ENCODE measurements around the gene NXNL2.

Gene NXNL2

GRCh38 chr9:88544245-88544644 is 9.3 kb downstream of the NXNL2 start:
- no peak overlapping the region for H3K4me3 ChIP-seq (IDR thresholded peaks at IDR 0.05; ENCODE audit: insufficient read depth, low read depth, low read length)
- H3K27me3 ChIP-seq (ENCODE audit: insufficient read depth, low read depth): no peaks in the 10 kb centered on the region
- H3K27ac ChIP-seq: no peak overlapping the region
- TF ChIP-seq CTCF (conservative IDR thresholded peaks at IDR 0.05; ENCODE audit: low read depth, low read length): no peak
- no peak overlapping the region for H2AFZ ChIP-seq (ENCODE audit: low read depth)
- no peaks in the 10 kb centered on the region for H3K79me2 ChIP-seq (ENCODE audit: insufficient read depth, low read depth)
- H3K9ac ChIP-seq: no peak overlapping the region
- no peaks in the 10 kb centered on the region for H3K36me3 ChIP-seq (ENCODE audit: insufficient read depth)
- H4K20me1 ChIP-seq (ENCODE audit: insufficient read depth): no peaks in the 10 kb centered on the region
- no peaks in the 10 kb centered on the region for H3K4me1 ChIP-seq (ENCODE audit: low read depth, poor library complexity, severe bottlenecking)
- H3K4me2 ChIP-seq: no peak overlapping the region

- H3K27ac ChIP-seq: no peak overlapping the region
- no peak overlapping the region for H2AFZ ChIP-seq (ENCODE audit: low read depth)
- H3K4me3 ChIP-seq (IDR thresholded peaks at IDR 0.05; ENCODE audit: insufficient read depth, low read depth, low read length): no peak overlapping the region
- H3K27me3 ChIP-seq (ENCODE audit: insufficient read depth, low read depth): no peaks in the 10 kb centered on the region
- no peak for TF ChIP-seq CTCF (conservative IDR thresholded peaks at IDR 0.05; ENCODE audit: low read depth, low read length)
- no peak overlapping the region for H3K9ac ChIP-seq
- H3K4me2 ChIP-seq: no peak overlapping the region
- no peaks in the 10 kb centered on the region for H3K36me3 ChIP-seq (ENCODE audit: insufficient read depth)
- no peaks in the 10 kb centered on the region for H3K4me1 ChIP-seq (ENCODE audit: low read depth, poor library complexity, severe bottlenecking)
- no peaks in the 10 kb centered on the region for H4K20me1 ChIP-seq (ENCODE audit: insufficient read depth)
- no peaks in the 10 kb centered on the region for H3K79me2 ChIP-seq (ENCODE audit: insufficient read depth, low read depth)
Observed at GRCh38 chr9:88551546-88552137, 16.7 kb downstream of the NXNL2 start.

GRCh38 chr9:88553350-88553749 is 18.4 kb downstream of the NXNL2 start:
- no peak overlapping the region for H3K9ac ChIP-seq

GRCh38 chr9:88555268-88555980 is 20.4 kb downstream of the NXNL2 start:
- Histone ChIP-seq H3K4me2 (no peak overlapping the region), H3K4me1 (ENCODE audit: low read depth, poor library complexity, severe bottlenecking) (no peaks in the 10 kb centered on the region), H2AFZ (ENCODE audit: low read depth) (no peak overlapping the region), H4K20me1 (ENCODE audit: insufficient read depth) (no peaks in the 10 kb centered on the region), H3K9ac (no peak overlapping the region), H3K27me3 (ENCODE audit: insufficient read depth, low read depth) (no peaks in the 10 kb centered on the region), H3K4me3 (IDR thresholded peaks at IDR 0.05; ENCODE audit: insufficient read depth, low read depth, low read length) (no peak overlapping the region), H3K36me3 (ENCODE audit: insufficient read depth) (no peaks in the 10 kb centered on the region), H3K79me2 (ENCODE audit: insufficient read depth, low read depth) (no peaks in the 10 kb centered on the region), H3K27ac (no peak overlapping the region)
- no peak for TF ChIP-seq CTCF (conservative IDR thresholded peaks at IDR 0.05; ENCODE audit: low read depth, low read length)

More at GRCh38 chr9:88553350-88553749, 18.4 kb downstream of the NXNL2 start:
- Histone ChIP-seq H3K27me3 (ENCODE audit: insufficient read depth, low read depth) (no peaks in the 10 kb centered on the region), H2AFZ (ENCODE audit: low read depth) (no peak overlapping the region), H3K36me3 (ENCODE audit: insufficient read depth) (no peaks in the 10 kb centered on the region), H3K4me3 (IDR thresholded peaks at IDR 0.05; ENCODE audit: insufficient read depth, low read depth, low read length) (no peak overlapping the region), H3K4me1 (ENCODE audit: low read depth, poor library complexity, severe bottlenecking) (no peaks in the 10 kb centered on the region), H3K27ac (no peak overlapping the region), H4K20me1 (ENCODE audit: insufficient read depth) (no peaks in the 10 kb centered on the region), H3K79me2 (ENCODE audit: insufficient read depth, low read depth) (no peaks in the 10 kb centered on the region), H3K4me2 (no peak overlapping the region)
- no peak for TF ChIP-seq CTCF (conservative IDR thresholded peaks at IDR 0.05; ENCODE audit: low read depth, low read length)

All from KMS-11 (cell line).